ENCODE results near the gene PROCA1.

GRCh38 chr17:28710861-28711722 lies 596 bp downstream of the PROCA1 start:
- TF ChIP-seq CTCF (IDR thresholded peaks at IDR 0.05; ENCODE audit: borderline replicate concordance, extremely low read depth, low read length, poor library complexity, severe bottlenecking): no peak
- TF ChIP-seq EZH2 (IDR thresholded peaks at IDR 0.05; ENCODE audit: borderline replicate concordance, low read depth, low read length, severe bottlenecking): no peak
